ENCODE data around the gene KLF3.
"Not testable (repeated sequence)": the region's sequence is repeated elsewhere in the genome, so short reads cannot be mapped to it uniquely, and the experiment has no call there.

Gene KLF3

GRCh38 chr4:38623260-38623659, 40.7 kb upstream of the KLF3 start:
- H3K9me3 ChIP-seq (ENCODE audit: control insufficient read depth, low read length), result no peaks in the 10 kb centered on the region
- H3K4me1 ChIP-seq (ENCODE audit: control insufficient read depth, insufficient read depth, low read length, poor library complexity, severe bottlenecking), result no peaks in the 10 kb centered on the region
- WGBS, 2 experiments (ENCODE audit: insufficient coverage in 2 of 2), result 100% methylated on average over 1 of the region's 2 CpGs; no CpG with 5 or more reads in 1 of the 2 experiments
- H3K4me3 ChIP-seq (ENCODE audit: extremely low read depth, insufficient read depth, low read length, poor library complexity, severe bottlenecking), result no peak overlapping the region
- H3K36me3 ChIP-seq (ENCODE audit: control insufficient read depth, insufficient read depth, low read length), result no peaks in the 10 kb centered on the region
- H3K27ac ChIP-seq (ENCODE audit: low read depth, low read length, severe bottlenecking), result no peak overlapping the region

GRCh38 chr4:38624311-38624710, 39.7 kb upstream of the KLF3 start:
- H3K9me3 ChIP-seq (ENCODE audit: control insufficient read depth, low read length), result no peaks in the 10 kb centered on the region
- WGBS, 2 experiments (ENCODE audit: insufficient coverage in 2 of 2), result 100% methylated on average over 2 of the region's 3 CpGs; no CpG with 5 or more reads in 1 of the 2 experiments

GRCh38 chr4:38625508-38625907, 38.5 kb upstream of the KLF3 start:
- Histone ChIP-seq H3K27ac (ENCODE audit: low read depth, low read length, severe bottlenecking) (no peak overlapping the region), H3K36me3 (ENCODE audit: control insufficient read depth, insufficient read depth, low read length) (no peaks in the 10 kb centered on the region), H3K9me3 (ENCODE audit: control insufficient read depth, low read length) (no peaks in the 10 kb centered on the region), H3K4me1 (ENCODE audit: control insufficient read depth, insufficient read depth, low read length, poor library complexity, severe bottlenecking) (no peaks in the 10 kb centered on the region), H3K4me3 (ENCODE audit: extremely low read depth, insufficient read depth, low read length, poor library complexity, severe bottlenecking) (no peak overlapping the region)
- WGBS, 2 experiments (ENCODE audit: insufficient coverage in 2 of 2), result 87% methylated on average over 3 of the region's 3 CpGs

More at GRCh38 chr4:38624311-38624710, 39.7 kb upstream of the KLF3 start:
- H3K36me3 ChIP-seq (ENCODE audit: control insufficient read depth, insufficient read depth, low read length), result no peaks in the 10 kb centered on the region
- H3K4me1 ChIP-seq (ENCODE audit: control insufficient read depth, insufficient read depth, low read length, poor library complexity, severe bottlenecking), result no peaks in the 10 kb centered on the region
- no peak overlapping the region for H3K4me3 ChIP-seq (ENCODE audit: extremely low read depth, insufficient read depth, low read length, poor library complexity, severe bottlenecking)
- H3K27ac ChIP-seq (ENCODE audit: low read depth, low read length, severe bottlenecking), result no peak overlapping the region

- H3K4me1 ChIP-seq (ENCODE audit: control insufficient read depth, insufficient read depth, low read length, poor library complexity, severe bottlenecking); H3K4me3 ChIP-seq (ENCODE audit: extremely low read depth, insufficient read depth, low read length, poor library complexity, severe bottlenecking); H3K27ac ChIP-seq (ENCODE audit: low read depth, low read length, severe bottlenecking); H3K9me3 ChIP-seq (ENCODE audit: control insufficient read depth, low read length); H3K36me3 ChIP-seq (ENCODE audit: control insufficient read depth, insufficient read depth, low read length): not testable (repeated sequence)
- 93 to 94% methylated on average over 27 to 29 of the region's 32 CpGs for WGBS, 2 experiments (ENCODE audit: insufficient coverage in 2 of 2)
Observed at GRCh38 chr4:38626901-38627444, 37.0 kb upstream of the KLF3 start.

- H3K4me1 ChIP-seq (ENCODE audit: control insufficient read depth, insufficient read depth, low read length, poor library complexity, severe bottlenecking), result no peaks in the 10 kb centered on the region
- no peak overlapping the region for H3K4me3 ChIP-seq (ENCODE audit: extremely low read depth, insufficient read depth, low read length, poor library complexity, severe bottlenecking)
- no peaks in the 10 kb centered on the region for H3K9me3 ChIP-seq (ENCODE audit: control insufficient read depth, low read length)
- H3K27ac ChIP-seq (ENCODE audit: low read depth, low read length, severe bottlenecking), result no peak overlapping the region
- H3K36me3 ChIP-seq (ENCODE audit: control insufficient read depth, insufficient read depth, low read length), result no peaks in the 10 kb centered on the region
Observed at GRCh38 chr4:38630519-38630918, 33.5 kb upstream of the KLF3 start.

GRCh38 chr4:38634047-38634759, 29.8 kb upstream of the KLF3 start:
- H3K4me3 ChIP-seq (ENCODE audit: extremely low read depth, insufficient read depth, low read length, poor library complexity, severe bottlenecking), result no peak overlapping the region
- no peak overlapping the region for H3K27ac ChIP-seq (ENCODE audit: low read depth, low read length, severe bottlenecking)
- no peaks in the 10 kb centered on the region for H3K4me1 ChIP-seq (ENCODE audit: control insufficient read depth, insufficient read depth, low read length, poor library complexity, severe bottlenecking)
- no peaks in the 10 kb centered on the region for H3K36me3 ChIP-seq (ENCODE audit: control insufficient read depth, insufficient read depth, low read length)
- 94 to 95% methylated on average over 2 of the region's 3 CpGs for WGBS, 2 experiments (ENCODE audit: insufficient coverage in 2 of 2)
- no peaks in the 10 kb centered on the region for H3K9me3 ChIP-seq (ENCODE audit: control insufficient read depth, low read length)

GRCh38 chr4:38639242-38639641, 24.8 kb upstream of the KLF3 start:
- WGBS, 2 experiments (ENCODE audit: insufficient coverage in 2 of 2), result no CpG with 5 or more reads among the region's 3 CpGs
- Histone ChIP-seq H3K27ac (ENCODE audit: low read depth, low read length, severe bottlenecking) (no peak overlapping the region), H3K4me1 (ENCODE audit: control insufficient read depth, insufficient read depth, low read length, poor library complexity, severe bottlenecking) (no peaks in the 10 kb centered on the region), H3K4me3 (ENCODE audit: extremely low read depth, insufficient read depth, low read length, poor library complexity, severe bottlenecking) (no peak overlapping the region), H3K36me3 (ENCODE audit: control insufficient read depth, insufficient read depth, low read length) (no peaks in the 10 kb centered on the region), H3K9me3 (ENCODE audit: control insufficient read depth, low read length) (no peaks in the 10 kb centered on the region)

GRCh38 chr4:38641811-38642210, 22.2 kb upstream of the KLF3 start:
- WGBS, 2 experiments (ENCODE audit: insufficient coverage in 2 of 2), result 80 to 89% methylated on average over 1 of the region's 1 CpG
- H3K27ac ChIP-seq (ENCODE audit: low read depth, low read length, severe bottlenecking), result no peak overlapping the region
- no peak overlapping the region for H3K4me3 ChIP-seq (ENCODE audit: extremely low read depth, insufficient read depth, low read length, poor library complexity, severe bottlenecking)
- H3K9me3 ChIP-seq (ENCODE audit: control insufficient read depth, low read length), result no peaks in the 10 kb centered on the region
- H3K36me3 ChIP-seq (ENCODE audit: control insufficient read depth, insufficient read depth, low read length), result no peaks in the 10 kb centered on the region
- no peaks in the 10 kb centered on the region for H3K4me1 ChIP-seq (ENCODE audit: control insufficient read depth, insufficient read depth, low read length, poor library complexity, severe bottlenecking)

- H3K9me3 ChIP-seq (ENCODE audit: control insufficient read depth, low read length), result no peaks in the 10 kb centered on the region
- no peak overlapping the region for H3K27ac ChIP-seq (ENCODE audit: low read depth, low read length, severe bottlenecking)
- H3K4me3 ChIP-seq (ENCODE audit: extremely low read depth, insufficient read depth, low read length, poor library complexity, severe bottlenecking), result no peak overlapping the region
- H3K4me1 ChIP-seq (ENCODE audit: control insufficient read depth, insufficient read depth, low read length, poor library complexity, severe bottlenecking), result no peaks in the 10 kb centered on the region
- H3K36me3 ChIP-seq (ENCODE audit: control insufficient read depth, insufficient read depth, low read length), result no peaks in the 10 kb centered on the region
- 90 to 100% methylated on average over 2 of the region's 3 CpGs for WGBS, 2 experiments (ENCODE audit: insufficient coverage in 2 of 2)
Observed at GRCh38 chr4:38644201-38644600, 19.8 kb upstream of the KLF3 start.

- Histone ChIP-seq H3K4me1 (ENCODE audit: control insufficient read depth, insufficient read depth, low read length, poor library complexity, severe bottlenecking) (no peaks in the 10 kb centered on the region), H3K36me3 (ENCODE audit: control insufficient read depth, insufficient read depth, low read length) (no peaks in the 10 kb centered on the region), H3K4me3 (ENCODE audit: extremely low read depth, insufficient read depth, low read length, poor library complexity, severe bottlenecking) (no peak overlapping the region), H3K9me3 (ENCODE audit: control insufficient read depth, low read length) (no peaks in the 10 kb centered on the region), H3K27ac (ENCODE audit: low read depth, low read length, severe bottlenecking) (no peak overlapping the region)
- WGBS, 2 experiments (ENCODE audit: insufficient coverage in 2 of 2), result no CpG with 5 or more reads among the region's 2 CpGs
Observed at GRCh38 chr4:38647101-38647819, 16.7 kb upstream of the KLF3 start.

- no peak overlapping the region for H3K27ac ChIP-seq (ENCODE audit: low read depth, low read length, severe bottlenecking)
- H3K9me3 ChIP-seq (ENCODE audit: control insufficient read depth, low read length), result no peaks in the 10 kb centered on the region
- no peaks in the 10 kb centered on the region for H3K36me3 ChIP-seq (ENCODE audit: control insufficient read depth, insufficient read depth, low read length)
- 88 to 100% methylated on average over 4 to 6 of the region's 9 CpGs for WGBS, 2 experiments (ENCODE audit: insufficient coverage in 2 of 2)
- peaks cover 8% of the 10 kb centered on the region for H3K4me1 ChIP-seq (ENCODE audit: control insufficient read depth, insufficient read depth, low read length, poor library complexity, severe bottlenecking)
- H3K4me3 ChIP-seq (ENCODE audit: extremely low read depth, insufficient read depth, low read length, poor library complexity, severe bottlenecking), result no peak overlapping the region
Observed at GRCh38 chr4:38650133-38650532, 13.9 kb upstream of the KLF3 start.

Data from mesodermal cell (in vitro differentiated cells).